ENCODE data around the gene XAGE2.
"Not testable (repeated sequence)": the region's sequence is repeated elsewhere in the genome, so short reads cannot be mapped to it uniquely, and the experiment has no call there.

XAGE2 gene, protein sequence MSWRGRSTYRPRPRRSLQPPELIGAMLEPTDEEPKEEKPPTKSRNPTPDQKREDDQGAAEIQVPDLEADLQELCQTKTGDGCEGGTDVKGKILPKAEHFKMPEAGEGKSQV

DNA sequence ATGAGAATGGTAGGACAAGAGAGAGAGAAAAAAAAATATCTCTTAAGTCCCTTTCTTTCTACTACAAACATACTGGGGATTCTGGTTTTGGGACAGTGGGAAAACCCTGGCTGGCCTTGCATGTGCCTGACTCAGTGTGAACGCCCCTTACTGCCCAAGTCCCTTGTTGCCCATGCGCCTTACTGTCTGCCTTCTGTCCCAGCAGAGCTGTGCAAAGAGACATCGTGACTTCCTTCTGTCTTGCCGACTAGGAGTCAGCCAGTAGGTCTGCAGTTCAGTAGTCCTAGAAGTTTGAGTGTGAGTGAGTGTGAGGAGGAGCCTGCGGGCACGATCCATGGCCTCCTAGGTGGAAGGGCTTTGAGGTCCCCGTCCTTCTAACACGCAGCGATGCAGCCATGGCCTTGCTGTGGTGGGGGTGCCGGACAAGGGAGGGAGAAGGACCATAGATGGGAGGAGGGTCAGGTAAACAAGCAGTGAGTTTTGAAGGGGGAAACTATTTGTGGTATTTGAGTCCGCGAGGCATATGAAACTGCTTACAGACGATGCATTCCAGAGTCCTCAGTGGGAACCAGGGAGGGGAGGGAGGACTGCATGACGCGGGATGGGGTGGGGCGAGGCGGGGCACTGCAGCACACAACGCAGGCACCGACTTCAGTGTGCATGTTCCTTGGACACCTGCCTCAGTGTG lies at the start of gene XAGE2:
Gene XAGE2 (plus strand): TSS at position 654 of the 688 bp plus-strand sequence. CDS start 994 bp downstream, outside the sequence.
- DNase-seq (ENCODE audit: low read depth) = no peak

DNA sequence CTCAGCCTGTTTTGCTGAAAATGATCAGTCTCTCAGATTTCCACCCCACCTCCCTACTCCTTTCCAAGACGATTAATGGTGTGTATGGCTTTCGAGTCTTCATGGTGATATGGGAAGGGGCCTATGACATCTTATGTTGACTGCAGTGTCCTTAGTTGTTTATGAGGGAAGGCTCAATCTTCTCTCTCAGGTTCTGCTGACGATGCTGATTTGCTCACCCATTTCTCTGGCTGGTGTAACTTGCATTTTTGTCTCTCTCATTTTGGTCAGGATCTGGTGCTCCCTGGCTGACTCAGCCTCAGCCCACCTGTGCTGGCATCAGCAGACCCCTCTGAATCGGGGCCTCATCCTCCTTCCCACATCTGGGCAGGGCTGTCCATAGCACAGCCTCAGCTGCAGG lies 31.4 kb upstream of the XAGE2 start:
- DNase-seq (ENCODE audit: low read depth) = no peak

DNA sequence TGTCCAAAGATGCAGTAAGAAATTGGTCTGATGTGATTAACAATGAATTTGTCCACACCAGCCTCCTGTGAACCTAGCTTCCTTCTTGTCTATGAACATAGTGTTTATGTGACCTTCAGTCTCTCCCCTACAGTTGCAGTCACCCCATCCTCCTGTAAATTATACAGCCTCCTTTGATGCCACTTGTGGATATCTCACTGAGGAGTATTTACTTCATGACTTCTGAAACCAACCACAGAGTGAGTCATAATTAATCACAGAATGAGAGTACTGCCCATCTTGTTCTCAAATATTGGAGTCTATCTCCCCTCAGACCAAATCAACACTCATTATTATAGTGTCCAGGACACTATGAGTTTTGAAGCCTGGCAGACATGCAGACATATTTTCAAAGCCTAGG lies 27.3 kb upstream of the XAGE2 start:
- no peak for DNase-seq (ENCODE audit: low read depth)

DNA sequence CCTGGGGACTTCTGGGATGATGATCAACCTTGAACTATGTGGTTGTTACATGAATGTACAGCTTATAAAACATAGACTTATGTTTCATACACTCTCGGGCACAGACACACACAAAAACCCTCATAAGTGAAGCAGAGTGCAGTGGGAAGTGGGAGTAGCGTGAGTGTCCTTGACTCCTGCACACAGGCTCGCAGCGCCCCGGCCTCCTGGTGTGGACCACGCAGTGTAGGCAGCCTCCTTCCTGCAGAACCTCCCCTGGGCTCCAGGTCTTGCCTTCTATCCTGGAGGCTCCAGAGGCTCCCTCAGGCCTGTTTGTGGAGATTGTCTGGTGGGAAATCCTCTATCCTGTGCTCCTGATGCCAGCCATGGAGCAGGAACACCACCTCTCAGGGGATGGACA lies 25.7 kb upstream of the XAGE2 start:
- not testable (repeated sequence) for DNase-seq (ENCODE audit: low read depth)

DNA sequence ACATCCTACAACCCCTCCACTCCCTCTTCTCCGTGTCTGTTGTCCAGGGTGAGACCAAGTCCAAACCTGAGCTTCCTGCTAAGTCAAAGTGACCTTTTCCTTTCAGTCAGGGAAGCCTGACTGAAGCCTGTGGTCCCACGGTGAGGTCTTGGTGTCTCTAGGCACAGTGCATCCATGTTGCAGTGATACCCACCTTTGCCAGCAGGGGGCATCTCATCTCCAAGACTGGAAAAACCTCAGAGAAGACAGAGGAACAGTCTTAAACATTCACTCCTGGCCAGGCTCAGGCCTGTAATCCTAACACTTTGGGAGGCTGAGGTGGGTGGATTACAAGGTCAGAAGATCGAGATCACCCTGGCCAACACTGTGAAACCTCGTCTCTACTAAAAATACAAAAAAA lies 23.4 kb upstream of the XAGE2 start:
- DNase-seq (ENCODE audit: low read depth) = peak; percentile 19

DNA sequence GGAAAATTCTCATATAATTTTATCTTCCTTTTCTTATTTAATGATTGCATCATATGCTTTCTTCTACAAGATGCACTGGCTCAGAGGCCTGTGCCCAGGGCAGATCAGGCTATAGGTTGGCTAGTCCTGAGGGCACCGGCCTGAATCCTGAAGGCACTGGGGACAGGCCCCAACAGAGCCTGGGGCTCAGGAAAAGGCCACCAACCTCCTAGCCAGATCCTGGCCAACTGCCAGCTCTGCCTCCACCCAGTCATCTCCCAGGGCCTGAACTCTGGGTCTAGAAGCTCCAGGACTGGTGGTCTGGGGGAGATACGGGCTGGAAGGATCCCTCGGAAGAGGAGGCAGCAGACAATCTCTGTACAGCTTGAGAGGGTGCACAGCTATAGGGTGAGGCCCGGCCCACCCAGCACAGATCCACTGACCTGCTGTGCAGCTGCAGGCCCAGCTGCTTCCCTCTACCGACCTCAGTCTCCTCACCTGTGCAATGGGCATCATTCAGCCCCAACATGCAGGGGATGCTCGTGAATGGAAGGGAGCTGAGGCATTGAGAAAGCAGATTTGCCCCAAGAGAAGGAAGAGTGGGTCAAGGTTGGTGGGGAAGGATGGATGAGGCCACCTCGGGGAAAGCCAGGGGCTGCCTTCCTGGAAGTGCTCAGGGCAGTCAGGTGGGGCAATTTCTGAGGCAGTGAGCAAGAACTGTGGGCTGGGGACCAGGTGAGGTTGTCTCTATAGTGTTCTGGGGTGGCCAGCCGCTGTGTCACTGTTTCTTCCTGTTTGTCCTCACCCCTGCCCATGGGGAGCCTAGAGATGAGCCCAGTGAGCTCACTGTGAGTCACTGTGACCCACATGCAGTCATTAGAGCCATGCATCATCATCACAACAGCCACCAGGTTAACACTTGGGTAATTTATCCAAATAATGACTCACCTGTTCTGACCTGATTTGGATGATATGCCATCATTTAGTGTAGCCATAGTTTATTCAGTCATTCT lies 22.4 kb upstream of the XAGE2 start:
- peak; percentile 5 for DNase-seq (ENCODE audit: low read depth)

DNA sequence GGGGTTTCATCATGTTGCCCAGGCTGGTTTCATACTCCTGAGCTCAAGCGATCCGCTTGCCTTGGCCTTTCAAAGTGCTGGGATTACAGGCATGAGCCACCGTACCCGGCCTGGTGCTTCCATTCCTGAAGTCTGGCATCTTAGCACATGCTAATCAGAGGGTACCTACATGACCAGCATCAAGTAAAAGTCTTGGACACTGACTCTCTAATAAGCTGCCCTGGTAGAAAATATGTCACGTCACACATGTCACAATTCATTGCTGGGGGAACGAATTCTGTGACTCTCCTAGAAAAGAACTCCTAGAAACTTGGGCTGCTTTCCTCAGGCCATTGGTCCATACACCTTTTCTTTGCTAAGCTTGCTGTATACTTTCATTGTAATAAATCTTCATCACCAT lies 19.1 kb upstream of the XAGE2 start:
- DNase-seq (ENCODE audit: low read depth) = no peak

DNA sequence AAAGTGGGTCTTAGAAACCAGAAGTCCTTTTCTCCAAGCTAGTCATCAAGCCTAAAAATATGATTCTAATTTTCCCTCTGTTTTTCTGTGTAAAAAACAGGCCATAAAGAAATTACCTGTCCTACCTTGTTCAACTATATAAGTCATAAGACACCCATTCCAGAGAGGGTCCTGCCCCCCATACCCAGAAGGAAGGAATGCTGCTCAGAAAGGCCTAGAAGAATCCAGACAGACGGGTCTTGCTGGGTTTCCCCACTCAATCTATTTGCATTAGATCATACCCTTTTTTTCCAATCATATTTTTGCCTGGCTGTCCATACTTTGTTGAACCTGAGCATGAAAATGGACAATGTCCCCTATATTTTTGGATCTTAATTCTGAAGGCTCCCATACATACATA lies 16.3 kb upstream of the XAGE2 start:
- no peak for DNase-seq (ENCODE audit: low read depth)

DNA sequence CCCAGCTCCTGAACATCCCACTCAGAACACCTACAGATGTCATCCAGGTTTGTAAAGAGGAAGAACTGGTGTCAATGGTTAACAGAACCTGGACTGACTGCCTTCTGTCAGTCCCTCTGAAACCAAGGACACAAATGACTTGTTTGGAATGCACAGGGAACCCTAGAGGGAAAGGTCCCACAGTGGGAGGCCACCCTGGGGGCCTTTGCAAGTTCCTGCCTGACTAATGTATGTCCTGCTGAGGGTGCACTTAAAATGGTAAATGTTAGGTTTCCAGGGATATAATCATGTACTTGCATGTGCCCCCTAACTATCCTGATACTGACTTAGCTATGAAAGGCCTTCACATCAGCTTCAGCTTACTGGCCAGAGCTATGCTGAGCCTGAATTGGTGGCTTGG lies 15.0 kb upstream of the XAGE2 start:
- DNase-seq (ENCODE audit: low read depth) = no peak

DNA sequence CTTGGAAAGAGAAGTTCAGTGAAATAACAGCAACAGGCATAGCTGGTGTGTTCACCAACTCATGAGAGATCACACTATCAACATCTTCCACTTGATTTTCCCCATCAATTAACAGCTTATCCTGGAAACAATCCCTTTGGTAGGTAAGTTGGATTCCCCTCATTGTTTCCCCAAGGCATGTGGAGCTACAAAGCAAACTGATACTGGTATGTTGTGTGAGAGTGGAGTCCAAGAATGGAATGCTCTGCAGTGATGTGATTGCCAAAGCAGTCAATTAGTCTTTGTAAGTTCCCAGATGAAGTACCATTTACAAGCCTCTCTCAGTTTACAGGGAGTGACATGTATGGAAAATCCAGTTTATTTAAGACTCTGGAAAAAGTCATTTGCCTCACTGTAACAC lies 13.7 kb upstream of the XAGE2 start:
- DNase-seq (ENCODE audit: low read depth) = no peak

DNA sequence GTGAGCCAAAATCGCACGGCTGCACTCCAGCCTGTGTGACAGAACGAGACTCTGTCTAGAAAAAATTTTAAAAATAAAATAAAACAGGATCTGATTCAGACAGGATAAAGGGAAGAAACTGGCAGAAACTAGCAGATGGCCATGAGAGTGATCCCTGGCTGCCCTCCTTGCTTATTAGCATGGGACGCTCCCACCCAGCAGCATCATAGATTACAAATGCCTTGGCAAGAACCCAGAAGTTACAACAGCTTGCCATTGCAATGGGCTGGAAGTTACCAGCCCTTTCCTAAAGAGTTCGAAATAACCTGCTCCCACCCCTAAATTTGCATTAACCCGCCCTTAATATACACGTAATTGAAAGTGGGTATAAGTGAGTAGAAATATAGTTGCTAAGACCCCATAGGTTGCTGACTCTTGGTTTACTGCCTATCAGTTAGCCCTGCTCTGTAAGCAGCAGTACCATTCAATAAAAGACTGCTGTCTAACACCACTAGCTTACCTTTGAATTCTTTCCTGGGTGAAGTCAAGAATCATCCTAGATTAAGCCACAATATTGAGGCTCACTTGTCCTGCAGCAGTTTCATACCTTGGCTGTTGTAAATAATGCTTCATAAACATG lies 9.1 kb upstream of the XAGE2 start:
- no peak for DNase-seq (ENCODE audit: low read depth)

DNA sequence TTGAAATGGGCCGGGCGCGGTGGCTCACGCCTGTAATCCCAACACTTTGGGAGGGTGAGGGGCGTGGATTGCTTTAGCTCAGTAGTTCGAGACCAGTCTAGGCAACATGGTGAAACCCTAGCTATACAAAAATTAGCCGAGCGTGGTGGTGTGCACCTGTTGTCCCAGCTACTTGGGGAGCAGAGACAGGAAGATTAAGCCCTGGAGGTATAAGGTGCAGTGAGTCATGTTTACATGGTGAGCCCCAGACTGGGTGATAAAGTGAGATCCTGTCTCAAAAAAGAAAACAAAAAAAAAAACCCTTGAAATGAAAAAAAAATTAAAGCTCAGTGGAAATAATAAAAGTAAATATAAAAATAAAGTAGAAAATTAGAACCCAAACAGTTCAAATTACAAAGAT lies 6.9 kb upstream of the XAGE2 start:
- no peak for DNase-seq (ENCODE audit: low read depth)

DNA sequence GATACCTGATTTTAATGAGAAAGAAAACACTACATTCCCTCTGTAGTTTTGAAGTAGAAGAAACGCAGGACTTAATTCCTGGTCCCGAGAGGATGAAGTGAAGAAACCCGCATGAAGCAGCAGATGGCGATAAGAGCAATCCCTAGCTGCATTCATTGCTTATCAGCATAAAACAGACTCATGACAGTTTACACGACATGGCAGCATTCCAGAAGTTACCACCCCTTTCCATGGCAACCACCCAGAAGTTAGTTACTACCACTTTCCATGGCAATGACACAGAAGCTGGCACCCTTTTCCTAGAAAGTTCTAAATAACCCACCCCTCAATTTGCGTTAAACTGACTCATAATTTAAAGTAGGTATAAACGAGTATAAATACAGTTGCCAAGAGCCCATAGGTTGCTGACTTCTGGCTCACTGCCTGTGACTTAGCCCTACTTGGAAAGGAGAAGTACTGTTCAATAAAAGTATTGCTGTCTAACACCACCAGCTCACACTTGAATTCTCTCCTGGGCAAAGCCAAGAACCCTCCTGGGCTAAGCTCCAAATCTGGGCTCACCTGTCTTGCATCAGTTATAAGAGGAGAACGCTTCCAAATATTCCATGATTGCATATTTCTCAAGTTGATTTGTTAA lies 5.5 kb upstream of the XAGE2 start:
- no peak for DNase-seq (ENCODE audit: low read depth)

DNA sequence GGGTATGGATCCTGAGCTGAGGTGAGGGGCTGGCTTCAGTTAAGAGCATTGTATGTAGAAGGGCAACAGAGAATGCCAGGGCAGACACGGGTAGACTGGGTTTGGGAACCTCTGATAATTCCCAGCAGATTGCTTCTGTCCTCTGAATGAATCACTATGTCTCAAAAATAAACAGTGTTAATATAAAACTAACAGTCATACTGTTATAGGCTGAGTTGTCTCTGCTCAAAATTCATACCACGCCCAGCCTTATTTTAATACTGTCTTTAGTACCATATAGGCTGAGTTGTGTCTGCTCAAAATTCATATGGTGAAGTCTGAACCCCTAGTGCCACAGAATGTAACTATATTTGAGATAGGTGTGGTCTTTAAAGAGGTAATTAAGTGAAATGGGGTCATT lies 10.0 kb downstream of the XAGE2 start:
- DNase-seq (ENCODE audit: low read depth) = no peak

DNA sequence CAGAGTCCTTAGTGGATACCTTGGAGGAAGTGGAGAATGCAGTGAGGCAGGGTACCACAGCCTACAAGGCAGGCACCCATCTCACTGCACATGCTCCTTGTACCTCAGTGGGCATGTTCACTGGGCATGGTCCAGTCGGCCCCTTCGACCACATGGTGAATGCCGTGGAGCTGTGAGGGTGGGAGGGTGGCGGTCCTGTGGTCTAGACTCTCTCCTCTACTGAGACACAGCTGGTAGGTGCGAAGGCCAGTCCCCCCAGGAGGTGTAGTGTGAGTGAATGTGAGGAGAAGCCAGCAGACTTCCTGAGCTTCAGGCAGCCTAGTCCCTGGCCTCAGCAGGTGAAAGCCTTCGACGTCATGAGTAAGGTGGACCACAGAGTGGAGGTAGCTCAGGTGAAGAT lies 12.2 kb downstream of the XAGE2 start:
- DNase-seq (ENCODE audit: low read depth) = no peak

DNA sequence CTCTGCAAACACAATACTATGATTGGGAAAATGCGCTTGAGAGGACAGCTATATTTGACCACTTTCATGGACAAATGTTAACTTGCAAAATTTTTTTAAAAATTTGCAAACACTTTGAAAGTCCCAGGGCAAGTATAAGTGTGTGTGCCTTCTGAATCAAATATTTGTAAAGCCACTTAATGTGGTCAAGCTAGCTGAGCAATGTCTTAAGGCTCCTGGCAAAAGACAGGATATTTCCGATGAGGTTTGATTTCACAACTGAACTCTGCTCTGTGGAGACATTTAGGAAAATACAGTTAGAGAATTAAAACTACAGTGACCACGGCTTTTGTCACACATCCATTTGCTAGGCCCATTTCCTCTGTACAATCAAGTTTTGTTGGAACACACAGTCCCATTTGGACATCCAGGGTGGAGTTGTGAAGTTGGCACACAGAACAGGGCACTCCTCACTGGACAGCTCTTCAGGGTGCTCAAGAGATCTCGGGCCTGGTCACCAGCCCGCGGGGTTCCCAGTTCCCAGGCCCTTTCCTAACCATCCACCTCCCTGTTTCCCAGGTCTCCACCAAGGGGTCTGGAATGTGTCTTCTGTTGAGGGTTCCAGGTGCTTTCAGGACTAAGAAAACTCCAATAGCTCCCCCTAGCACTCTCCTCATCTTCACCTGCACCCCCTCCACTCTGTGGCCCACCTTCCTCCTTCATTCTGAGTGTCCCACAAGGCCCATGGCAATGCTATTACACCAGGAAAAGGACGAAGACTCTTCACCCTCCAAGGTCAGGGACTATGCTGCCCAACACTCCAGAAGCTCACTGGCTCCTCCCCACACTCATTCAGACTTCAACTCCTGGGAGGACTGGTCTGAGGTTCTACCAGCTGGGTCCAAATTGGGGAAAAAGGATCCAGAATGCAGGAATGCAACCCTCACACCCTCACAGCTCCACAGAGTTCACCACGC lies 41.9 kb downstream of the XAGE2 start:
- DNase-seq (ENCODE audit: low read depth) = no peak

DNA sequence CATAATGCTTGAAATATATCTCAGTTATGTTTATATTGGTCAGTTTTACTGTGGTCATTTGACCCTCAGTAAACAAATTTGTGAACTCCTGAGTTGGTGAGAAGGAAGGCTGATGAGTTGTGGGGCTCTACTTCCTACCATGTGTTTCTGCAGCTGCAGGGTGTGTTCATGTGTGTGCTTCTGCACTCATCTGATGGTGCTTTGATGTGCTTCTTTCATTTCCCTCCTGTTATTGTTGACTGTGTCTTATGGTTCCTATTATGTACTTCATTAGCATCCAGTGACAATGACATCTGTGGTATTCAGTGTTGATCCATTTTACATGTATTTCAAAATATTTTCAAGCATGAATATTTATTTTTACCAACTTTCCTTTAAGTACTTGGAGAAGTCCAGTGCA lies 46.5 kb downstream of the XAGE2 start:
- DNase-seq (ENCODE audit: low read depth) = no peak

DNA sequence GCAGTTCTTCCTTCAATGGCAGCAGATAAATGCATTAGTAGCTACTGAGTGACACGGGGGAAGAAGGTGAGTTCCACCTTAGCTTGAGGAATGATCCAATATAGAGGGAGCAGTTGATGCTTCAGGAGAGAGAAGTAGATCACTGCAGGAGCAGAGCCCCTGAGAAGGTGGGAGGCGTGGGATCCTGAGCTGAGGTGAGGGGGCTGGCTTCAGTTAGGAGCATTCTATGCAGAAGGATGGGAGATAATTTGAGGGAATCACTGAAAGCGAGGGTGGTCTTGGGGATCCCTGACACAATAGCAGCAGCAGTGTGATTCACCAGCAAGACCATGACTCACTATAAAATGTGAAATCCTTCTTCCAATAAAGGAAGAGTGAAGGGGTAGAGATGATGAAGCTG lies 48.0 kb downstream of the XAGE2 start:
- DNase-seq (ENCODE audit: low read depth) = no peak

DNA sequence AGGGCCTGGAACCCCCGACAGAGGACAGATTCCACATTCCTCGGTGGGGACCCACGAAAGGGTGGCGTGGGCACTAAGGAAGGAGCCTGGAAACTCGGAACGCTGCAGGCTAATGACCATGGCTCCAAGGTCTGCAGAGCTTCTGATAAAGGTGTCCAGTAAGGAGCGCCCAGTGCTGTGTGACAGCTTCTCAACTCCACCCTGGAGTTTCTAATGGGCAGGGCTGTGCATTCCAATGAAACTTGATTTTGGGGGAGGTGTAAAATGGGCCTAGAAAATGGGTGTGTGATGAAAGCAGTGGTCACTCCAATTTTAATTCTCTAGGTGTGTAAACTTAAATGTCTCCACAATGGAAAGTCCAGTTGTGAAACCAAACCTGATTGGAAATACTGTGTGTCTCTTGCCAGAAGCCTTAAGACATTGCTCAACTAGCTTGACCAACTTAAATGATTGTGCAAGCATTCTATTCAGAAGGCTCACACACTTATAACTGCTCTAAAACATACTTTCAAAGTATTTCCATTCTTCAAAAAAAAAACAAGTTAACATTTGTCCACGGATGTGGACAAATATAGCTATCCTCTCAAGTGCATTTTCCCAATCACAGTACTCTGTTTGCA lies 52.1 kb downstream of the XAGE2 start:
- no peak for DNase-seq (ENCODE audit: low read depth)

DNA sequence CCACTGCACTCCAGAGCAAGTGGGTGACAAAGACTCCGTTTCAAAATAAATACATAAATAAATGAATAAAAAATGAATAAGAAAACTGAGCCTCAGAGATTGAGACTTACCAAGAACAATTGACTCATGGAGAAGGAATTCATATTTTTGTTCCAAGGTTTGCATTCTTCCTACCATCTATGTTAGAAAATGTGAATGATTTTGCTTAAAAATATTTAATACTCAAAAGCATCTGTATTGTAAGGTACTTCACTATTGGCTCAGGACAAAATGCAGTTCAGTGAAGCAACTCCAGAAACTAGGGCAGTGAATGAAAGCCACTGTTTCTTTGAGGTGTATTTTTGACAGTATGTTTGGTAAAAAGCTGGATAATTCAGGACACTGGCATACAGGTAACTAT lies 54.1 kb downstream of the XAGE2 start:
- no peak for DNase-seq (ENCODE audit: low read depth)

DNA sequence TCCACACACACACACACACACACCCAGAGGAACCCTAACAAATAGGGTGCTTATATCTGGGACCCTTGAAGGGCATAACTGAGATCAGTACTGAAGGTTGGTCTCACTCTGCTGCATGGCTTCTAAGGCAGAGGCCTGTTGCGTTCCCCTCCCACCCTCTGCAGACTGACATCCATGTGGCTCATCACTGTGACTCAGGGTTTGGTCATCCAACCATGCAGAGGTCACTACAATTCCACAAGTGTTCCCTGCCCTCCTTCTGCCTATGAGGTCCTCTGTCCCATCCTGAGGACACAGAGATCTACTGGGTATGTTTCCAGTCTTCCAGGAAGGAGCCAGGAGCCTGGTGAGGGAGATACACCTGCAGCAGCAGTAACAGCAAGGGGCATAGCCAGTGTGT lies 55.8 kb downstream of the XAGE2 start:
- no peak for DNase-seq (ENCODE audit: low read depth)

Measured in activated T-helper 9 cell treated with anti-CD3 and anti-CD28 coated beads, Interleukin-2, amount 50 U/mL, for 16 hours (primary cell).